Measurements from ENCODE around the gene PREPL. TPM values are rescaled to one million over a fixed set of nuclear protein-coding genes. Genes with fewer than 3 reads are reported as not detected.
A peak's percentile ranks its signal among the peaks of the same experiment; 100 is the strongest.

PREPL gene
- total and polyA plus RNA-seq, 9 of the 15 experiments (the other 6 are each of a cell fraction or from before 2014, with no cell fraction given), result 11.6 to 58.9 (median 27.2) TPM

DNA sequence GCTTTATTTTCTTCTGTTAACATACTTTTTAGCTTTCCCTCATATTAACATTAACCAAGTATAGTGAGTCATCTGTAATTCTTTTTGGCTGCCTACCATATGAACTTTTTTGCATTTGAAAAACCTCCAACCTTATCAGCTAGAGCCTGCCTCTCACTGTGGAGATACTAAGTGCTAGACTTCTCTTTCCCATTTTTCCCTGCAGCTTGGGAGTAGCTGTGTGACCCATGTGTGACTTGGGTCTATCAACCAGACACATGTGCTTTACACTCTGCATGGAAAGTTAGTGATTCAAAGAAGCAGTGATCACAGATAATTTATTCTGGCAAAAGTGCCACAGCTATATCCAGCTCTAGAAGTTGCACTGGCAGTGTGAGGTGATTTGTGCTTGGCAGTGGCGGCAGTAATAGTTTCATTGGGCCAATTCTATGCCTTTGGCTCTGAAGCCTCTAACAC, 36.3 kb downstream of the PREPL start (continued):
- no peak for TF ChIP-seq GATAD2B (IDR thresholded peaks at IDR 0.05; ENCODE audit: borderline replicate concordance)
- no peak for TF ChIP-seq ZBTB1 (CRISPR knock-in tag; IDR thresholded peaks at IDR 0.05; ENCODE audit: borderline replicate concordance, low read depth)
- peak; percentile 62 for TF ChIP-seq FOSL1 (tag; conservative IDR thresholded peaks at IDR 0.05)
- peak; percentile 65 for TF ChIP-seq CBFA2T2 (conservative IDR thresholded peaks at IDR 0.05)
- peak in 1 of 2 experiments; percentile 13; a peak in 2 of 4 replicates for TF ChIP-seq TRIM24 (IDR thresholded peaks at IDR 0.05)
- TF ChIP-seq, protein P1, sequence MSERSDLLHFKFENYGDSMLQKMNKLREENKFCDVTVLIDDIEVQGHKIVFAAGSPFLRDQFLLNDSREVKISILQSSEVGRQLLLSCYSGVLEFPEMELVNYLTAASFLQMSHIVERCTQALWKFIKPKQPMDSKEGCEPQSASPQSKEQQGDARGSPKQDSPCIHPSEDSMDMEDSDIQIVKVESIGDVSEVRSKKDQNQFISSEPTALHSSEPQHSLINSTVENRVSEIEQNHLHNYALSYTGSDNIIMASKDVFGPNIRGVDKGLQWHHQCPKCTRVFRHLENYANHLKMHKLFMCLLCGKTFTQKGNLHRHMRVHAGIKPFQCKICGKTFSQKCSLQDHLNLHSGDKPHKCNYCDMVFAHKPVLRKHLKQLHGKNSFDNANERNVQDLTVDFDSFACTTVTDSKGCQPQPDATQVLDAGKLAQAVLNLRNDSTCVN (CRISPR knock-in tag; IDR thresholded peaks at IDR 0.05), result no peak
- TF ChIP-seq DPF2 (IDR thresholded peaks at IDR 0.05), result peak; percentile 69
- TF ChIP-seq HDAC1 (IDR thresholded peaks at IDR 0.05), result 0 out of 4 replicates have a peak, but pooled peaks of 1 of the 2 experiments have one; percentile 39
- 0 out of 2 replicates have a peak, but pooled peaks have one; percentile 18 for TF ChIP-seq BHLHE40 (IDR thresholded peaks at IDR 0.05; ENCODE audit: low read length)
- TF ChIP-seq TAF7 (tag; IDR thresholded peaks at IDR 0.05), result no peak
- 0 out of 2 replicates have a peak, but pooled peaks have one; percentile 26 for TF ChIP-seq GATA2 (CRISPR knock-in tag; IDR thresholded peaks at IDR 0.05)
- TF ChIP-seq TAL1 (IDR thresholded peaks at IDR 0.05), result peak; percentile 38; the same call in 1 of the 2 replicates
- TF ChIP-seq STAG1 (CRISPR knock-in tag; IDR thresholded peaks at IDR 0.05; ENCODE audit: borderline replicate concordance), result no peak
- TF ChIP-seq SMARCA4 (IDR thresholded peaks at IDR 0.05), result 0 out of 2 replicates have a peak, but pooled peaks have one; percentile 48
- TF ChIP-seq, protein P2, sequence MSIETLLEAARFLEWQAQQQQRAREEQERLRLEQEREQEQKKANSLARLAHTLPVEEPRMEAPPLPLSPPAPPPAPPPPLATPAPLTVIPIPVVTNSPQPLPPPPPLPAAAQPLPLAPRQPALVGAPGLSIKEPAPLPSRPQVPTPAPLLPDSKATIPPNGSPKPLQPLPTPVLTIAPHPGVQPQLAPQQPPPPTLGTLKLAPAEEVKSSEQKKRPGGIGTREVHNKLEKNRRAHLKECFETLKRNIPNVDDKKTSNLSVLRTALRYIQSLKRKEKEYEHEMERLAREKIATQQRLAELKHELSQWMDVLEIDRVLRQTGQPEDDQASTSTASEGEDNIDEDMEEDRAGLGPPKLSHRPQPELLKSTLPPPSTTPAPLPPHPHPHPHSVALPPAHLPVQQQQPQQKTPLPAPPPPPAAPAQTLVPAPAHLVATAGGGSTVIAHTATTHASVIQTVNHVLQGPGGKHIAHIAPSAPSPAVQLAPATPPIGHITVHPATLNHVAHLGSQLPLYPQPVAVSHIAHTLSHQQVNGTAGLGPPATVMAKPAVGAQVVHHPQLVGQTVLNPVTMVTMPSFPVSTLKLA (conservative IDR thresholded peaks at IDR 0.05), result peak; percentile 22 to 34; a peak in 1 of 4 replicates
- no peak for TF ChIP-seq FOXJ3 (CRISPR knock-in tag; IDR thresholded peaks at IDR 0.05)
- TF ChIP-seq, protein P3, sequence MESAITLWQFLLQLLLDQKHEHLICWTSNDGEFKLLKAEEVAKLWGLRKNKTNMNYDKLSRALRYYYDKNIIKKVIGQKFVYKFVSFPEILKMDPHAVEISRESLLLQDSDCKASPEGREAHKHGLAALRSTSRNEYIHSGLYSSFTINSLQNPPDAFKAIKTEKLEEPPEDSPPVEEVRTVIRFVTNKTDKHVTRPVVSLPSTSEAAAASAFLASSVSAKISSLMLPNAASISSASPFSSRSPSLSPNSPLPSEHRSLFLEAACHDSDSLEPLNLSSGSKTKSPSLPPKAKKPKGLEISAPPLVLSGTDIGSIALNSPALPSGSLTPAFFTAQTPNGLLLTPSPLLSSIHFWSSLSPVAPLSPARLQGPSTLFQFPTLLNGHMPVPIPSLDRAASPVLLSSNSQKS (CRISPR knock-in tag; IDR thresholded peaks at IDR 0.05), result no peak
- TF ChIP-seq, protein P4, sequence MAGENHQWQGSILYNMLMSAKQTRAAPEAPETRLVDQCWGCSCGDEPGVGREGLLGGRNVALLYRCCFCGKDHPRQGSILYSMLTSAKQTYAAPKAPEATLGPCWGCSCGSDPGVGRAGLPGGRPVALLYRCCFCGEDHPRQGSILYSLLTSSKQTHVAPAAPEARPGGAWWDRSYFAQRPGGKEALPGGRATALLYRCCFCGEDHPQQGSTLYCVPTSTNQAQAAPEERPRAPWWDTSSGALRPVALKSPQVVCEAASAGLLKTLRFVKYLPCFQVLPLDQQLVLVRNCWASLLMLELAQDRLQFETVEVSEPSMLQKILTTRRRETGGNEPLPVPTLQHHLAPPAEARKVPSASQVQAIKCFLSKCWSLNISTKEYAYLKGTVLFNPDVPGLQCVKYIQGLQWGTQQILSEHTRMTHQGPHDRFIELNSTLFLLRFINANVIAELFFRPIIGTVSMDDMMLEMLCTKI (IDR thresholded peaks at IDR 0.05; ENCODE audit: partially characterized antibody), result no peak
- peak; percentile 79 for TF ChIP-seq CBFA2T3 (IDR thresholded peaks at IDR 0.05)
- TF ChIP-seq TEAD4 (IDR thresholded peaks at IDR 0.05; ENCODE audit: low read length), result peak; percentile 51; the same call in 1 of the 2 replicates
- TF ChIP-seq TEAD4 (CRISPR knock-in tag; IDR thresholded peaks at IDR 0.05; ENCODE audit: borderline replicate concordance), result no peak
- TF ChIP-seq NFRKB (IDR thresholded peaks at IDR 0.05; ENCODE audit: low read depth), result no peak
- TF ChIP-seq CCAR2 (IDR thresholded peaks at IDR 0.05; ENCODE audit: low read depth, low read length), result no peak
- TF ChIP-seq, protein P5, sequence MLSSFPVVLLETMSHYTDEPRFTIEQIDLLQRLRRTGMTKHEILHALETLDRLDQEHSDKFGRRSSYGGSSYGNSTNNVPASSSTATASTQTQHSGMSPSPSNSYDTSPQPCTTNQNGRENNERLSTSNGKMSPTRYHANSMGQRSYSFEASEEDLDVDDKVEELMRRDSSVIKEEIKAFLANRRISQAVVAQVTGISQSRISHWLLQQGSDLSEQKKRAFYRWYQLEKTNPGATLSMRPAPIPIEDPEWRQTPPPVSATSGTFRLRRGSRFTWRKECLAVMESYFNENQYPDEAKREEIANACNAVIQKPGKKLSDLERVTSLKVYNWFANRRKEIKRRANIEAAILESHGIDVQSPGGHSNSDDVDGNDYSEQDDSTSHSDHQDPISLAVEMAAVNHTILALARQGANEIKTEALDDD (IDR thresholded peaks at IDR 0.05), result peak; percentile 51; the same call in 1 of the 2 replicates
- peak; percentile 36; the same call in 1 of the 2 replicates for TF ChIP-seq JUND (IDR thresholded peaks at IDR 0.05; ENCODE audit: borderline replicate concordance, low read depth, low read length)
- TF ChIP-seq JUND (tag; IDR thresholded peaks at IDR 0.05; ENCODE audit: borderline replicate concordance, low read depth, low read length), result peak; percentile 22; the same call in 1 of the 3 replicates

All from K562 (cell line).